Measurements from ENCODE around the gene POM121. TPM values are rescaled to one million over a fixed set of nuclear protein-coding genes. Genes with fewer than 3 reads are reported as not detected.
"Not testable (repeated sequence)": the region's sequence is repeated elsewhere in the genome, so short reads cannot be mapped to it uniquely, and the experiment has no call there.

The POM121 gene
- total and polyA plus RNA-seq, 10 of the 15 experiments (the other 5 are each of a cell fraction or from before 2014, with no cell fraction given), result 2.4 to 65.7 (median 14.1) TPM

DNA sequence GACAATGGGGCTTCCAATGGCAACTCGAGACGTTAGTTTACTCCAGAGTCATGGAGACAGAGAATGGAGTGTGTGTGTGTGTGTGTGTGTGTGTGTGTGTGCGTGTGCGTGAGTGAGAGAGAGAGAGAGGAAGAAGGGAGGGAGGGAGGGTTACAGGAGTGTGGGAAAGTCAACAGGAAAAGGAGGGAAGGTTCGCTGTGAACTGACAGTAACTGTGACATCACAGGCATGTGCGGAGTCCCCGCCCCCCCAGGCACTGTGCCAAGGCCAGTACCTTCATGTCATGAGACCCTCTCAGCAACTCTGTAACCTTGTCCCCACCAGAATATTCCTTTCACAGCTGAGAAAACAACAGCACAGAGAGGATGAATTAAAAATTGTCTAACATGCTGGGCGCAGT, 72.6 kb downstream of the POM121 start:
- H3K4me1 ChIP-seq (ENCODE audit: control insufficient read depth, insufficient read depth, low read length); H3K27ac ChIP-seq (ENCODE audit: control insufficient read depth, insufficient read depth); in situ Hi-C loops (cut with MboI); SMC1A ChIA-PET (ENCODE audit: uncharacterized antibody, unreplicated experiment); RAD21 ChIA-PET (ENCODE audit: unreplicated experiment); BruUV-seq (replicated peaks); H3K4me2 ChIP-seq (ENCODE audit: control insufficient read depth, insufficient read depth); H3K9ac ChIP-seq (ENCODE audit: control insufficient read depth, insufficient read depth, low read length); FAIRE-seq; POLR2A ChIA-PET; H3K79me2 ChIP-seq (ENCODE audit: control insufficient read depth, insufficient read depth, low read length); intact Hi-C loops (cut with micrococcal nuclease; ENCODE audit: unreplicated experiment); H2AFZ ChIP-seq (ENCODE audit: control insufficient read depth, low read depth, low read length); H3K36me3 ChIP-seq (ENCODE audit: control insufficient read depth in 2 of 2, insufficient read depth in 2 of 2, low read length in 1 of 2); CTCF ChIA-PET; H3K27me3 ChIP-seq (replicated peaks in 1 of 2; ENCODE audit: control insufficient read depth in 2 of 2, insufficient read depth in 2 of 2, low read length in 1 of 2); H4K20me1 ChIP-seq (ENCODE audit: control insufficient read depth, insufficient read depth); ATAC-seq; H3K9me3 ChIP-seq (replicated peaks; ENCODE audit: control insufficient read depth, insufficient read depth, low read length); H3K4me3 ChIP-seq; DNase-seq (ENCODE audit: low read depth, low spot score): not testable (repeated sequence)
- WGBS (ENCODE audit: insufficient coverage, insufficient replicate concordance, low lambda C conversion rate, missing lambda C conversion rate), result 100% methylated on average over 2 of the region's 8 CpGs

DNA sequence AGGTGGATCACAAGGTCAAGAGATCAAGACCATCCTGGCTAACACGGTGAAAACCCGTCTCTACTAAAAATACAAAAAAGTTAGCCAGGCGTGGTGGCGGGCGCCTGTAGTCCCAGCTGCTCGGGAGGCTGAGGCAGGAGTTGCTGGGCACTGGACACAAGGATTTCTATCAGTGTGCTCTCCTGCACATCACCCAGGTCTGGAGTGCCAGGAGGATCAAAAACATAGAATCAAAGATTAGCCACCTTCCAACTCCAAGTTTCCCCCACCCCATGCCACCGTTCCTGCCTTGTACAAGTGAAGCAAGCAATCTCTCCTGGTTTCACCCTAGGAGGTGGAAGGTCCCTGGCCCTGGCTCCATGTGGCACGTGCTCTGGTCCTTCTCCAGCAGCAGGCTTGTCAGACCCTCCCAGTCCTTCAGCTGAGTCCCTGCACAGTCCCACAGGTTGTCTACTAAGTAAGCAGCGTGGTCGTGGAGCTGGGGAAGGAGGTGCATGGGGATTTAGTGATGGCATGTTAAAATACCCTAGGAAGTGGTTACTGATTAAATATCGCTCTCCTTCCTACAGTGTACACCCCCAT, 73.1 kb downstream of the POM121 start:
- RAD21 ChIA-PET (ENCODE audit: unreplicated experiment); H3K4me1 ChIP-seq (ENCODE audit: control insufficient read depth, insufficient read depth, low read length); ATAC-seq; CTCF ChIA-PET; H2AFZ ChIP-seq (ENCODE audit: control insufficient read depth, low read depth, low read length); intact Hi-C loops (cut with micrococcal nuclease; ENCODE audit: unreplicated experiment); in situ Hi-C loops (cut with MboI); SMC1A ChIA-PET (ENCODE audit: uncharacterized antibody, unreplicated experiment); H3K4me2 ChIP-seq (ENCODE audit: control insufficient read depth, insufficient read depth); H3K9ac ChIP-seq (ENCODE audit: control insufficient read depth, insufficient read depth, low read length); H3K79me2 ChIP-seq (ENCODE audit: control insufficient read depth, insufficient read depth, low read length); FAIRE-seq; H3K4me3 ChIP-seq; H3K27ac ChIP-seq (ENCODE audit: control insufficient read depth, insufficient read depth); H3K36me3 ChIP-seq (ENCODE audit: control insufficient read depth in 2 of 2, insufficient read depth in 2 of 2, low read length in 1 of 2); H3K9me3 ChIP-seq (replicated peaks; ENCODE audit: control insufficient read depth, insufficient read depth, low read length); POLR2A ChIA-PET; H4K20me1 ChIP-seq (ENCODE audit: control insufficient read depth, insufficient read depth); H3K27me3 ChIP-seq (replicated peaks in 1 of 2; ENCODE audit: control insufficient read depth in 2 of 2, insufficient read depth in 2 of 2, low read length in 1 of 2); DNase-seq (ENCODE audit: low read depth, low spot score): not testable (repeated sequence)
- TSS peak; percentile 73 for BruUV-seq (replicated peaks)
- no CpG with 5 or more reads among the region's 11 CpGs for WGBS (ENCODE audit: insufficient coverage, insufficient replicate concordance, low lambda C conversion rate, missing lambda C conversion rate)

Small RNA genes lying within 50 kb of the gene (small RNA-seq; reads per million reads assigned to genes)
- not detected for gene RF00019

Other genes starting within 250 kb of the POM121 start
- gene TYW1B, start 96.9 kb upstream of the POM121 start, total RNA-seq (2014; rRNA removed), result 5.1 and 6.0 TPM in 2 replicates
- 6.6 and 7.0 TPM in 2 replicates for gene TYW1B, start 96.9 kb upstream of the POM121 start, total RNA-seq (2014; rRNA removed; fragmentation: Illumina TruSeq; extraction: Trizol)
- 4.3 TPM in 2 replicates for gene TYW1B, start 96.9 kb upstream of the POM121 start, total RNA-seq (2021)
- 5.1 and 5.6 TPM in 2 replicates for gene TYW1B, start 96.9 kb upstream of the POM121 start, polyA plus RNA-seq (2011; rRNA removed)
- gene TYW1B, start 96.9 kb upstream of the POM121 start, polyA plus RNA-seq (2014; fragmentation: Illumina TruSeq; extraction: Trizol), result 5.5 and 5.6 TPM in 2 replicates
- gene TYW1B, start 96.9 kb upstream of the POM121 start, polyA plus RNA-seq (2014; fragmentation: Nextera tagmentation; extraction: Ambion mirVana), result 1 to 10 TPM; 3.5 to 3.7 TPM
- gene TYW1B, start 96.9 kb upstream of the POM121 start, polyA plus RNA-seq (2014; rRNA removed), result 3.7 and 4.0 TPM in 2 replicates
- gene TYW1B, start 96.9 kb upstream of the POM121 start, polyA plus RNA-seq (2016; fragmentation: Nextera tagmentation; extraction: Ambion mirVana), result 1 to 10 TPM; 5.6 to 6.5 TPM
- 0.11 TPM in 1 of 2 replicates, not detected in the other for gene TRIM74, start 44.4 kb downstream of the POM121 start, total RNA-seq (2014; rRNA removed)
- gene TRIM74, start 44.4 kb downstream of the POM121 start, total RNA-seq (2014; rRNA removed; fragmentation: Illumina TruSeq; extraction: Trizol), result not detected in 2 replicates
- gene TRIM74, start 44.4 kb downstream of the POM121 start, total RNA-seq (2021), result 0.31 TPM in 1 of 2 replicates, not detected in the other
- 0.10 and 0.24 TPM in 2 replicates for gene TRIM74, start 44.4 kb downstream of the POM121 start, polyA plus RNA-seq (2011; rRNA removed)
- gene TRIM74, start 44.4 kb downstream of the POM121 start, polyA plus RNA-seq (2014; fragmentation: Illumina TruSeq; extraction: Trizol), result not detected in 2 replicates
- not detected for gene TRIM74, start 44.4 kb downstream of the POM121 start, polyA plus RNA-seq (2014; fragmentation: Nextera tagmentation; extraction: Ambion mirVana)
- gene TRIM74, start 44.4 kb downstream of the POM121 start, polyA plus RNA-seq (2014; rRNA removed), result 0.19 TPM in 1 of 2 replicates, not detected in the other
- gene TRIM74, start 44.4 kb downstream of the POM121 start, polyA plus RNA-seq (2016; fragmentation: Nextera tagmentation; extraction: Ambion mirVana), result under 1 TPM; 0.11 to 0.48 TPM
- not detected in 2 replicates for gene SPDYE8, start 104.7 kb downstream of the POM121 start, total RNA-seq (2014; rRNA removed)
- gene SPDYE8, start 104.7 kb downstream of the POM121 start, total RNA-seq (2014; rRNA removed; fragmentation: Illumina TruSeq; extraction: Trizol), result not detected in 2 replicates
- gene SPDYE8, start 104.7 kb downstream of the POM121 start, total RNA-seq (2021), result not detected in 2 replicates
- not detected in 2 replicates for gene SPDYE8, start 104.7 kb downstream of the POM121 start, polyA plus RNA-seq (2011; rRNA removed)
- gene SPDYE8, start 104.7 kb downstream of the POM121 start, polyA plus RNA-seq (2014; fragmentation: Illumina TruSeq; extraction: Trizol), result not detected in 2 replicates
- under 1 TPM in 1 of 2 experiments, not detected in 1; 0.11 TPM for gene SPDYE8, start 104.7 kb downstream of the POM121 start, polyA plus RNA-seq (2014; fragmentation: Nextera tagmentation; extraction: Ambion mirVana)
- gene SPDYE8, start 104.7 kb downstream of the POM121 start, polyA plus RNA-seq (2014; rRNA removed), result 0.04 TPM in 1 of 2 replicates, not detected in the other
- under 1 TPM; 0.58 to 0.83 TPM for gene SPDYE8, start 104.7 kb downstream of the POM121 start, polyA plus RNA-seq (2016; fragmentation: Nextera tagmentation; extraction: Ambion mirVana)
- gene SPDYE11, start 132.8 kb downstream of the POM121 start, total RNA-seq (2014; rRNA removed), result not detected in 2 replicates
- gene SPDYE11, start 132.8 kb downstream of the POM121 start, total RNA-seq (2014; rRNA removed; fragmentation: Illumina TruSeq; extraction: Trizol), result not detected in 2 replicates
- gene SPDYE11, start 132.8 kb downstream of the POM121 start, total RNA-seq (2021), result not detected in 2 replicates
- not detected in 2 replicates for gene SPDYE11, start 132.8 kb downstream of the POM121 start, polyA plus RNA-seq (2011; rRNA removed)
- gene SPDYE11, start 132.8 kb downstream of the POM121 start, polyA plus RNA-seq (2014; fragmentation: Illumina TruSeq; extraction: Trizol), result not detected in 2 replicates
- under 1 TPM; 0.09 to 0.61 TPM for gene SPDYE11, start 132.8 kb downstream of the POM121 start, polyA plus RNA-seq (2014; fragmentation: Nextera tagmentation; extraction: Ambion mirVana)
- 0.04 TPM in 1 of 2 replicates, not detected in the other for gene SPDYE11, start 132.8 kb downstream of the POM121 start, polyA plus RNA-seq (2014; rRNA removed)
- gene SPDYE11, start 132.8 kb downstream of the POM121 start, polyA plus RNA-seq (2016; fragmentation: Nextera tagmentation; extraction: Ambion mirVana), result 1 to 10 TPM; 1.8 TPM
- gene SPDYE9, start 160.9 kb downstream of the POM121 start, total RNA-seq (2014; rRNA removed), result not detected in 2 replicates
- not detected in 2 replicates for gene SPDYE9, start 160.9 kb downstream of the POM121 start, total RNA-seq (2014; rRNA removed; fragmentation: Illumina TruSeq; extraction: Trizol)
- gene SPDYE9, start 160.9 kb downstream of the POM121 start, total RNA-seq (2021), result not detected in 2 replicates
- not detected in 2 replicates for gene SPDYE9, start 160.9 kb downstream of the POM121 start, polyA plus RNA-seq (2011; rRNA removed)
- not detected in 2 replicates for gene SPDYE9, start 160.9 kb downstream of the POM121 start, polyA plus RNA-seq (2014; fragmentation: Illumina TruSeq; extraction: Trizol)
- under 1 TPM; 0.09 to 0.61 TPM for gene SPDYE9, start 160.9 kb downstream of the POM121 start, polyA plus RNA-seq (2014; fragmentation: Nextera tagmentation; extraction: Ambion mirVana)
- 0.04 TPM in 1 of 2 replicates, not detected in the other for gene SPDYE9, start 160.9 kb downstream of the POM121 start, polyA plus RNA-seq (2014; rRNA removed)
- 1 to 10 TPM; 1.7 to 1.8 TPM for gene SPDYE9, start 160.9 kb downstream of the POM121 start, polyA plus RNA-seq (2016; fragmentation: Nextera tagmentation; extraction: Ambion mirVana)

All from GM12878 (cell line).